ENCODE results near the gene RGS9. TPM values are rescaled to one million over a fixed set of nuclear protein-coding genes. Genes with fewer than 3 reads are reported as not detected.

The RGS9 gene
- total and polyA plus RNA-seq, 2 experiments from 2014 or later = 3.1 to 3.3 TPM

- no peaks in the 10 kb centered on the region for H3K9me3 ChIP-seq (ENCODE audit: low read depth)
Observed at GRCh38 chr17:65229621-65229995, 92.4 kb downstream of the RGS9 start.

GRCh38 chr17:65230040-65230439 is 92.9 kb downstream of the RGS9 start:
- no peaks in the 10 kb centered on the region for H3K27me3 ChIP-seq
- H3K36me3 ChIP-seq (replicated peaks; ENCODE audit: insufficient read depth, low read depth) = no peaks in the 10 kb centered on the region
- no peak overlapping the region for H3K4me2 ChIP-seq
- no peaks in the 10 kb centered on the region for H3K79me2 ChIP-seq
- H3K4me1 ChIP-seq (ENCODE audit: insufficient read depth) = peaks cover 6% of the 10 kb centered on the region
- TF ChIP-seq CTCF (IDR thresholded peaks at IDR 0.05; ENCODE audit: poor library complexity) = no peak
- TF ChIP-seq EZH2phosphoT487 (IDR thresholded peaks at IDR 0.05; ENCODE audit: low read depth, severe bottlenecking, unreplicated experiment) = no peak
- TF ChIP-seq EZH2 (IDR thresholded peaks at IDR 0.05; ENCODE audit: borderline replicate concordance) = no peak
- 99% methylated on average over 4 of the region's 4 CpGs for WGBS (ENCODE audit: low lambda C conversion rate, missing lambda C conversion rate)
- no peaks in the 10 kb centered on the region for H3K9me2 ChIP-seq (replicated peaks; ENCODE audit: insufficient read depth)
- no peak for DNase-seq (ENCODE audit: low spot score)
- no peak overlapping the region for H3K27ac ChIP-seq
- no peaks in the 10 kb centered on the region for H4K20me1 ChIP-seq (ENCODE audit: insufficient read depth, poor library complexity, severe bottlenecking)
- no peak overlapping the region for H3K4me3 ChIP-seq
- no peaks in the 10 kb centered on the region for H3K9me3 ChIP-seq (ENCODE audit: low read depth)
- H2AFZ ChIP-seq = no peak overlapping the region

More at GRCh38 chr17:65229621-65229995, 92.4 kb downstream of the RGS9 start:
- Histone ChIP-seq H3K4me1 (ENCODE audit: insufficient read depth) (peaks cover 6% of the 10 kb centered on the region), H4K20me1 (ENCODE audit: insufficient read depth, poor library complexity, severe bottlenecking) (no peaks in the 10 kb centered on the region), H3K4me2 (no peak overlapping the region), H3K27me3 (no peaks in the 10 kb centered on the region), H3K9me2 (replicated peaks; ENCODE audit: insufficient read depth) (no peaks in the 10 kb centered on the region), H3K79me2 (no peaks in the 10 kb centered on the region), H3K4me3 (no peak overlapping the region), H2AFZ (no peak overlapping the region), H3K27ac (peak overlapping the region; percentile 0), H3K36me3 (replicated peaks; ENCODE audit: insufficient read depth, low read depth) (no peaks in the 10 kb centered on the region)
- TF ChIP-seq EZH2 (IDR thresholded peaks at IDR 0.05; ENCODE audit: borderline replicate concordance) = no peak
- no peak for TF ChIP-seq CTCF (IDR thresholded peaks at IDR 0.05; ENCODE audit: poor library complexity)
- no peak for TF ChIP-seq EZH2phosphoT487 (IDR thresholded peaks at IDR 0.05; ENCODE audit: low read depth, severe bottlenecking, unreplicated experiment)
- 85% methylated on average over 3 of the region's 3 CpGs for WGBS (ENCODE audit: low lambda C conversion rate, missing lambda C conversion rate)
- DNase-seq (ENCODE audit: low spot score) = no peak

GRCh38 chr17:65231086-65231485 is 93.9 kb downstream of the RGS9 start:
- H3K9me2 ChIP-seq (replicated peaks; ENCODE audit: insufficient read depth) = no peaks in the 10 kb centered on the region
- H3K4me1 ChIP-seq (ENCODE audit: insufficient read depth) = peaks cover 6% of the 10 kb centered on the region
- no peak overlapping the region for H3K4me2 ChIP-seq
- no peak overlapping the region for H2AFZ ChIP-seq
- no peaks in the 10 kb centered on the region for H3K79me2 ChIP-seq
- no peaks in the 10 kb centered on the region for H3K27me3 ChIP-seq
- no peaks in the 10 kb centered on the region for H4K20me1 ChIP-seq (ENCODE audit: insufficient read depth, poor library complexity, severe bottlenecking)
- no peak overlapping the region for H3K27ac ChIP-seq
- no peak overlapping the region for H3K4me3 ChIP-seq
- no peaks in the 10 kb centered on the region for H3K9me3 ChIP-seq (ENCODE audit: low read depth)
- DNase-seq (ENCODE audit: low spot score) = no peak
- WGBS (ENCODE audit: low lambda C conversion rate, missing lambda C conversion rate) = 90% methylated on average over 5 of the region's 5 CpGs
- no peaks in the 10 kb centered on the region for H3K36me3 ChIP-seq (replicated peaks; ENCODE audit: insufficient read depth, low read depth)
- no peak for TF ChIP-seq EZH2 (IDR thresholded peaks at IDR 0.05; ENCODE audit: borderline replicate concordance)
- no peak for TF ChIP-seq EZH2phosphoT487 (IDR thresholded peaks at IDR 0.05; ENCODE audit: low read depth, severe bottlenecking, unreplicated experiment)
- TF ChIP-seq CTCF (IDR thresholded peaks at IDR 0.05; ENCODE audit: poor library complexity) = no peak
